Smooth muscle cell (in vitro differentiated cells): ENCODE data around the gene CPED1. TPM values are rescaled to one million over a fixed set of nuclear protein-coding genes. Genes with fewer than 3 reads are reported as not detected.
"Not testable (repeated sequence)": the region's sequence is repeated elsewhere in the genome, so short reads cannot be mapped to it uniquely, and the experiment has no call there.

Experiments
- DNase-seq: peaks from one replicate; lab custom pipeline; 2025; ENCODE audit not compliant: unreplicated experiment; lab: John Stamatoyannopoulos, UW
- H2AFZ ChIP-seq: fragments of 200-600 bp; sonication (generic); 2 replicates; pipeline ENCODE4 v1.6.0; 2016; ENCODE audit warnings: antibody characterized with exemption, low read depth, mild to moderate bottlenecking
- H3F3A ChIP-seq: fragments of 200-600 bp; sonication (generic); 2 replicates; pipeline ENCODE4 v1.6.0; 2017; ENCODE audit warnings: antibody characterized with exemption, low read depth
- H3K27ac ChIP-seq: fragments of 200-600 bp; sonication (generic); 2 replicates; pipeline ENCODE4 v1.5.1; 2016; ENCODE audit warnings: low read depth, mild to moderate bottlenecking
- H3K27me3 ChIP-seq: fragments of 200-600 bp; sonication (generic); 2 replicates; pipeline ENCODE4 v1.6.1; 2016; ENCODE audit warnings: low read depth, mild to moderate bottlenecking
- H3K36me3 ChIP-seq: fragments of 200-600 bp; sonication (generic); 2 replicates; pipeline ENCODE4 v1.5.1; 2016; ENCODE audit warnings: low read depth
- H3K4me1 ChIP-seq: fragments of 200-600 bp; sonication (generic); 2 replicates; pipeline ENCODE4 v1.5.1; 2016; ENCODE audit warnings: low read depth
- H3K4me2 ChIP-seq: fragments of 200-600 bp; sonication (generic); 2 replicates; pipeline ENCODE4 v1.6.0; 2016; ENCODE audit warnings: mild to moderate bottlenecking
- H3K4me3 ChIP-seq: fragments of 200-600 bp; sonication (generic); 2 replicates; pipeline ENCODE4 v1.5.1; 2016; ENCODE audit warnings: mild to moderate bottlenecking
- H3K79me2 ChIP-seq: fragments of 200-600 bp; sonication (generic); 2 replicates; pipeline ENCODE4 v1.6.0; 2016; ENCODE audit warnings: low read depth, mild to moderate bottlenecking
- H3K9ac ChIP-seq: fragments of 200-600 bp; sonication (generic); 2 replicates; pipeline ENCODE4 v1.6.0; 2016; ENCODE audit warnings: low read depth
- H3K9me3 ChIP-seq: fragments of 200-600 bp; sonication (generic); replicated peaks from 2 replicates; pipeline ENCODE4 v1.5.1; 2016; ENCODE audit warnings: low read depth
- H4K20me1 ChIP-seq: fragments of 200-600 bp; sonication (generic); 2 replicates; pipeline ENCODE4 v1.6.0; 2016; ENCODE audit warnings: low read depth
- WGBS: methylation state at CpG from one replicate; pipeline ENCODE4 v1.1.7; 2016; ENCODE audit warnings: low lambda C conversion rate; 5-methylcytosine and 5-hydroxymethylcytosine counted together
- polyA plus RNA-seq: library from polyadenylated mRNA; unstranded; fragments of >200 nt; fragmentation: Nextera tagmentation; extraction: Ambion mirVana; gene quantifications from 2 replicates; pipeline ENCODE4 v1.2.1, GENCODE V29; 2016
- total RNA-seq: library from RNA; depleted of rRNA; stranded (reverse); fragments of >200 nt; gene quantifications from 2 replicates; pipeline ENCODE4 v1.2.3, GENCODE V29; 2014
- TF ChIP-seq, protein P1 (sequence below): fragments of 200-600 bp; sonication (generic); IDR thresholded peaks from 2 replicates; pipeline ENCODE4 v1.5.1; 2017; ENCODE audit warnings: borderline replicate concordance, mild to moderate bottlenecking, antibody characterized with exemption; ENCODE audit not compliant: insufficient read depth, poor library complexity, severe bottlenecking

The CPED1 gene
- total and polyA plus RNA-seq, 2 experiments from 2014 or later = 9.5 to 12.9 TPM

DNA sequence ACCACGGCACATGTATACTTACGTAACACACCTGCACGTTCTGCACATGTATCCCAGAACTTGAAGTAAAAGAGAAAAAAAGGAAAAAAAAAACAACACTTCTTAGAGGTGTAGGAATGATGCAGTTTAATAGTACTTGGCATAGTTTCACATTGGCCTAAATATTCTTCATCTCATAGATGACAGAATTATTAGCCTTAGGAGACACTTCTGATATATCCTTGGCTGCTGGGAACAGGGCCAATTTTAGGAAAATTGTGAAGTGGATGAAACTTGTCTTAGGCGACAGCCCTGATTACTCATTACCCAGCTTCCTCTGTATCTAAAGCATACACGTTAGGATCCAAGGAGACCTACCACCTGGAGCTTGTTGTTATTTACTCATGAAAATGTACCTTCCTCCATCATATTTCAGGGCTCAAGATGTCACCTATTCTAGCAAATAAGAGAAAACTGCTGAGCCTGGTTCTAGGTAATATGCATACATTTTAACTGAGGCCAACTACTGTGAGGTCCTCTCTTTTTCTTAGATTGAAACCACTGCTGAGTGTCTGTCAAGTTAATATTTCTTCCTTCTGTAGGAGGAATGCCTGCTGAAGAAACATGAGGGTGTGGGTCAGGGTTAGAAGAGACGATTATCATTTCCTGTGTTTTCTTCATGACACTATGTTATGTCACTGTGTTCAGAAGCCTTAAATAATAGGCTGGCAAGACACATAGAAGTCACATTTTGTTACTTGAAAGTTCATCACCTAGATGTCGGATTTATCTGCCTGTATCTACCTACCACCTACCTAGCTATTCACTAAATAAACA is 44.3 kb downstream of the CPED1 start:
- Histone ChIP-seq H4K20me1 (no peaks in the 10 kb centered on the region), H3K79me2 (peaks cover 11% of the 10 kb centered on the region), H3F3A (no peaks in the 10 kb centered on the region), H2AFZ (no peak overlapping the region), H3K4me3 (no peak overlapping the region), H3K9me3 (no peaks in the 10 kb centered on the region), H3K27ac (no peak overlapping the region), H3K27me3 (no peaks in the 10 kb centered on the region), H3K4me1 (peaks cover 7% of the 10 kb centered on the region), H3K9ac (no peak overlapping the region), H3K4me2 (no peak overlapping the region), H3K36me3 (no peaks in the 10 kb centered on the region)
- TF ChIP-seq, protein P1, sequence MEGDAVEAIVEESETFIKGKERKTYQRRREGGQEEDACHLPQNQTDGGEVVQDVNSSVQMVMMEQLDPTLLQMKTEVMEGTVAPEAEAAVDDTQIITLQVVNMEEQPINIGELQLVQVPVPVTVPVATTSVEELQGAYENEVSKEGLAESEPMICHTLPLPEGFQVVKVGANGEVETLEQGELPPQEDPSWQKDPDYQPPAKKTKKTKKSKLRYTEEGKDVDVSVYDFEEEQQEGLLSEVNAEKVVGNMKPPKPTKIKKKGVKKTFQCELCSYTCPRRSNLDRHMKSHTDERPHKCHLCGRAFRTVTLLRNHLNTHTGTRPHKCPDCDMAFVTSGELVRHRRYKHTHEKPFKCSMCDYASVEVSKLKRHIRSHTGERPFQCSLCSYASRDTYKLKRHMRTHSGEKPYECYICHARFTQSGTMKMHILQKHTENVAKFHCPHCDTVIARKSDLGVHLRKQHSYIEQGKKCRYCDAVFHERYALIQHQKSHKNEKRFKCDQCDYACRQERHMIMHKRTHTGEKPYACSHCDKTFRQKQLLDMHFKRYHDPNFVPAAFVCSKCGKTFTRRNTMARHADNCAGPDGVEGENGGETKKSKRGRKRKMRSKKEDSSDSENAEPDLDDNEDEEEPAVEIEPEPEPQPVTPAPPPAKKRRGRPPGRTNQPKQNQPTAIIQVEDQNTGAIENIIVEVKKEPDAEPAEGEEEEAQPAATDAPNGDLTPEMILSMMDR = no peak
- 75% methylated on average over 7 of the region's 7 CpGs for WGBS
- DNase-seq = no peak

DNA sequence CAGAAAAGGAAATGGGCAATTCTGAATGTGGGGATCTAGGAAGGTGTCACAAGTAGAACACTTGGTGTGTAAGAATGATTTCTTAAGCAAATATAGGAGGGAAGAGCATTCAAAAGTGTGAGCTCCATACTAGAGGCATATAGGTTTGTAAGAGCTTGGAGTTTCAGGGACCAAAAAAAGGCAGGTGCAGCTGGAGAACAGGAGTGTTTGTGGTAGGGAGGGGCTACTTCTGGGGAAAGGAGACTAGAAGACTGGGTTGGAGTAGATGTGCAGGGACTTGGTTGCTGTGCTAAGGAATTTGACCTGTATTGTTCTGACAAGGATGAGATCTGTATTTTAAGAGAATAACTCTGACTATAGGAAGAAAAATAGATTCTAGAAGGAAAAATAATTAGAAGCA is 46.4 kb downstream of the CPED1 start:
- TF ChIP-seq, protein P1 = no peak
- H3K36me3 ChIP-seq = no peaks in the 10 kb centered on the region
- peaks cover 11% of the 10 kb centered on the region for H3K79me2 ChIP-seq
- no peak overlapping the region for H3K9ac ChIP-seq
- H3K9me3 ChIP-seq = no peaks in the 10 kb centered on the region
- H2AFZ ChIP-seq = no peak overlapping the region
- DNase-seq = no peak
- H4K20me1 ChIP-seq = no peaks in the 10 kb centered on the region
- H3K4me2 ChIP-seq = no peak overlapping the region
- H3F3A ChIP-seq = no peaks in the 10 kb centered on the region
- H3K4me1 ChIP-seq = no peaks in the 10 kb centered on the region
- no peak overlapping the region for H3K27ac ChIP-seq
- H3K27me3 ChIP-seq = no peaks in the 10 kb centered on the region
- H3K4me3 ChIP-seq = no peak overlapping the region

DNA sequence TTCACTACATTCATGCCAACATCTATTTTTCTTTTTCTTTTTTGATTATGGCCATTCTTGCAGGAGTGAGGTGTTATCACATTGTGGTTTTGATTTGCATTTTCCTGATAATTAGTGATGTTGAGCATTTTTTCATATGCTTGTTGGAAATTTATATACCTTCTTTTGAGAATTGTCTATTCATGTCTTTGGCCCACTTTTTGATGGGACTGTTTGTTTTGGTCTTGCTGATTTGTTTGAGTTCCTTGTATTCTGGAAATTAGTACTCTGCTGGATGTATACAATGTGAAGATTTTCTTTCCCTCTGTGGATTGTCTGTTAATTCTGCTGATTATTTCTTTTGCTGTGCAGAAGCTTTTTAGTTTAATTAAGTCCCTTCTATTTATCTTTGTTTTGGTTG is 48.3 kb downstream of the CPED1 start:
- not testable (repeated sequence) for H3K4me1 ChIP-seq, H2AFZ ChIP-seq, H3K79me2 ChIP-seq, H3K4me3 ChIP-seq, DNase-seq, H3K27ac ChIP-seq, H3K9ac ChIP-seq, H3K36me3 ChIP-seq, H3K27me3 ChIP-seq, H4K20me1 ChIP-seq, H3K4me2 ChIP-seq, H3K9me3 ChIP-seq, H3F3A ChIP-seq

DNA sequence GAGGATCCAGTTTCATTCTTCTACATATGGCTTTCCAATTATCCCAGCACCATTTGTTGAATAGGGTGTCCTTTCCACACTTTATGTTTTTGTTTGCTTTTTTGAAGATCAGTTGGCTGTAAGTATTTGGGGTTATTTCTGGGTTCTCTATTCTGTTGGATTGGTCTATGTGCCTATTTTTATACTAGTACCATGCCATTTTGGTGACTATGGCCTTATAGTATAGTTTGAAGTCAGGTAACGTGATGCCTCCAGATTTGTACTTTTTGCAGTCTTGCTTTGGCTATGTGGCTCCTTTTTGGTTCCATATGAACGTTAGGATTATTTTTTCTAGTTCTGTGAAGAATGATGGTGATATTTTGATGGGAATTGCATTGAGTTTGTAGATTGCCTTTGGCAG is 48.8 kb downstream of the CPED1 start:
- H3K9me3 ChIP-seq, H3K27ac ChIP-seq, H3F3A ChIP-seq, DNase-seq, H3K27me3 ChIP-seq, H2AFZ ChIP-seq, H4K20me1 ChIP-seq, H3K79me2 ChIP-seq, H3K4me3 ChIP-seq, H3K9ac ChIP-seq, H3K4me1 ChIP-seq, H3K36me3 ChIP-seq, H3K4me2 ChIP-seq: not testable (repeated sequence)
- 93% methylated on average over 2 of the region's 2 CpGs for WGBS
